IMR-90 (cell line): ENCODE results near the gene RASSF5. TPM values are rescaled to one million over a fixed set of nuclear protein-coding genes. Genes with fewer than 3 reads are reported as not detected.

Source experiments
- ATAC-seq: fragments of 200-7000 bp; cut with Tn5 transposase; 2 replicates; pipeline ENCODE4 v1.9.1; 2020; ENCODE audit warnings: low read depth, mild to moderate bottlenecking, moderate library complexity
- BruUV-seq: library from RNA; stranded (reverse); fragments of 400-500 nt; replicated peaks from 2 replicates; lab custom pipeline; 2021; lab: Mats Ljungman, UMichigan
- CTCF ChIA-PET: fragments of 300-600 bp; formaldehyde crosslinking; extraction: SDS; loops from one replicate; lab custom pipeline; 2021; ENCODE audit warnings: antibody characterized with exemption; lab: Yijun Ruan, JAX
- POLR2A ChIA-PET: fragments of 300-600 bp; sonication (Branson Sonifier 250); formaldehyde crosslinking; loops from one replicate; lab custom pipeline; 2022; ENCODE audit warnings: antibody characterized with exemption; ENCODE audit not compliant: unreplicated experiment; lab: Charles Lee
- DNase-seq: peaks from one replicate; pipeline ENCODE4 v3.0.0; 2013
- H2AFZ ChIP-seq: replicated peaks from 2 replicates; pipeline ENCODE3; 2013; ENCODE audit warnings: low read length, mild to moderate bottlenecking; ENCODE audit not compliant: poor library complexity
- H2AK5ac ChIP-seq: 2 replicates; pipeline ENCODE4 v1.6.1; 2013; ENCODE audit warnings: low read depth, low read length, inconsistent platforms
- H2AK9ac ChIP-seq: replicated peaks from 2 replicates; pipeline ENCODE3; 2013; ENCODE audit warnings: mild to moderate bottlenecking, low read depth, low read length, moderate library complexity; ENCODE audit not compliant: poor library complexity
- H2BK120ac ChIP-seq: 2 replicates; pipeline ENCODE4 v1.6.1; 2013; ENCODE audit warnings: low read depth, low read length, inconsistent platforms
- H2BK15ac ChIP-seq: 3 replicates; pipeline ENCODE4 v1.6.1; 2013; ENCODE audit warnings: low read depth, low read length, inconsistent platforms
- H2BK20ac ChIP-seq: 2 replicates; pipeline ENCODE4 v1.6.1; 2013; ENCODE audit warnings: low read depth, mild to moderate bottlenecking, inconsistent platforms, low read length, moderate library complexity
- H2BK5ac ChIP-seq: 2 replicates; pipeline ENCODE4 v1.6.1; 2013; ENCODE audit warnings: mild to moderate bottlenecking, low read depth, low read length, inconsistent platforms; ENCODE audit not compliant: poor library complexity, severe bottlenecking
- H3K14ac ChIP-seq: replicated peaks from 2 replicates; pipeline ENCODE4 v1.6.1; 2013; ENCODE audit warnings: low read depth, low read length, inconsistent platforms
- H3K18ac ChIP-seq: 2 replicates; pipeline ENCODE4 v1.6.1; 2013; ENCODE audit warnings: low read depth, low read length, control low read depth
- H3K23ac ChIP-seq: 2 replicates; pipeline ENCODE4 v1.6.1; 2013; ENCODE audit warnings: low read depth, low read length, inconsistent platforms
- H3K27ac ChIP-seq: 2 replicates; pipeline ENCODE4 v1.5.1; 2013; ENCODE audit warnings: mild to moderate bottlenecking, control low read depth, low read length; ENCODE audit not compliant: insufficient read depth
- H3K27me3 ChIP-seq: 2 replicates; pipeline ENCODE4 v1.6.1; 2013; ENCODE audit warnings: low read length; ENCODE audit not compliant: control insufficient read depth, insufficient read depth
- H3K36me3 ChIP-seq: 2 replicates; pipeline ENCODE4 v1.6.1; 2013; ENCODE audit warnings: low read length, mixed read lengths; ENCODE audit not compliant: control insufficient read depth, insufficient read depth
- H3K4ac ChIP-seq: 2 replicates; pipeline ENCODE4 v1.6.1; 2013; ENCODE audit warnings: low read depth, low read length, inconsistent platforms
- H3K4me1 ChIP-seq: 2 replicates; pipeline ENCODE4 v1.6.1; 2013; ENCODE audit warnings: low read length, mixed read lengths; ENCODE audit not compliant: control insufficient read depth, insufficient read depth
- H3K4me2 ChIP-seq: 2 replicates; pipeline ENCODE4 v1.6.1; 2013; ENCODE audit warnings: low read depth, mild to moderate bottlenecking, control low read depth, low read length, moderate library complexity
- H3K4me3 ChIP-seq: 2 replicates; pipeline ENCODE4 v1.5.1; 2013; ENCODE audit warnings: low read depth, mild to moderate bottlenecking, control low read depth, low read length, moderate library complexity; ENCODE audit not compliant: insufficient read depth
- H3K56ac ChIP-seq: 2 replicates; pipeline ENCODE4 v1.6.1; 2013; ENCODE audit warnings: low read length, inconsistent platforms; ENCODE audit not compliant: insufficient read depth; ENCODE audit errors: extremely low read depth
- H3K79me1 ChIP-seq, 2 experiments: 2 replicates each; pipeline ENCODE4 v1.6.1; 2013; ENCODE audit warnings: low read length in 2 of 2, inconsistent platforms in 1 of 2, low read depth in 1 of 2
- H3K9ac ChIP-seq: 2 replicates; pipeline ENCODE4 v1.6.1; 2013; ENCODE audit warnings: low read depth, low read length, control low read depth
- H3K9me1 ChIP-seq: 2 replicates; pipeline ENCODE4 v1.6.1; 2013; ENCODE audit warnings: low read length, inconsistent platforms; ENCODE audit not compliant: insufficient read depth
- H3K9me3 ChIP-seq: 2 replicates; pipeline ENCODE4 v1.6.1; 2013; ENCODE audit warnings: low read length; ENCODE audit not compliant: control insufficient read depth, insufficient read depth
- H4K20me1 ChIP-seq: 2 replicates; pipeline ENCODE4 v1.6.1; 2013; ENCODE audit warnings: low read length, inconsistent platforms; ENCODE audit not compliant: insufficient read depth
- H4K5ac ChIP-seq: 2 replicates; pipeline ENCODE4 v1.6.1; 2013; ENCODE audit warnings: mild to moderate bottlenecking, low read depth, low read length, control low read depth
- H4K8ac ChIP-seq, 2 experiments: 2 replicates each; pipeline ENCODE4 v1.6.1; 2013; ENCODE audit warnings: low read depth in 2 of 2, low read length in 2 of 2, control low read depth in 1 of 2, inconsistent platforms in 1 of 2
- H4K91ac ChIP-seq: 2 replicates; pipeline ENCODE4 v1.6.1; 2013; ENCODE audit warnings: low read depth, low read length, inconsistent platforms; ENCODE audit not compliant: insufficient read depth
- BHLHE40 ChIP-seq: fragments of 150-350 bp; IDR thresholded peaks from 2 replicates; pipeline ENCODE4 v1.6.1; 2016; ENCODE audit warnings: mild to moderate bottlenecking, low read depth, low read length
- CEBPB ChIP-seq: IDR thresholded peaks from 2 replicates; pipeline ENCODE4 v1.6.1; 2012; ENCODE audit warnings: low read depth, low read length, improper control_type of control experiment
- FOS ChIP-seq: fragments of 150-350 bp; IDR thresholded peaks from 2 replicates; pipeline ENCODE4 v1.6.1; 2016; ENCODE audit warnings: low read depth, low read length
- MAFK ChIP-seq: IDR thresholded peaks from 2 replicates; pipeline ENCODE4 v1.6.1; 2012; ENCODE audit warnings: low read depth, low read length, improper control_type of control experiment
- MAZ ChIP-seq: IDR thresholded peaks from 2 replicates; pipeline ENCODE4 v1.6.1; 2012; ENCODE audit warnings: low read depth, mild to moderate bottlenecking, low read length, improper control_type of control experiment, moderate library complexity, borderline replicate concordance
- MXI1 ChIP-seq: IDR thresholded peaks from 2 replicates; pipeline ENCODE4 v1.6.1; 2012; ENCODE audit warnings: low read depth, mild to moderate bottlenecking, low read length, moderate library complexity, borderline replicate concordance
- NFE2L2 ChIP-seq: fragments of 150-350 bp; IDR thresholded peaks from 2 replicates; pipeline ENCODE4 v1.6.1; 2016; ENCODE audit warnings: low read depth, mild to moderate bottlenecking, low read length
- POLR2A ChIP-seq: IDR thresholded peaks from 2 replicates; pipeline ENCODE4 v1.6.1; 2012; ENCODE audit warnings: mild to moderate bottlenecking, low read depth, low read length
- RAD21 ChIP-seq: IDR thresholded peaks from 2 replicates; pipeline ENCODE4 v1.6.1; 2012; ENCODE audit warnings: low read length, improper control_type of control experiment
- RCOR1 ChIP-seq: IDR thresholded peaks from 2 replicates; pipeline ENCODE4 v1.6.1; 2012; ENCODE audit warnings: mild to moderate bottlenecking, low read length, improper control_type of control experiment; ENCODE audit not compliant: insufficient replicate concordance
- RFX5 ChIP-seq: IDR thresholded peaks from 2 replicates; pipeline ENCODE4 v1.8.0; 2012; ENCODE audit warnings: low read depth, mild to moderate bottlenecking, low read length, moderate library complexity
- SMC3 ChIP-seq: fragments of 150-350 bp; IDR thresholded peaks from 2 replicates; pipeline ENCODE4 v1.6.1; 2016; ENCODE audit warnings: low read depth, mild to moderate bottlenecking, antibody characterized with exemption, low read length, moderate library complexity
- WGBS, 2 experiments: methylation state at CpG; one replicate each; pipeline versions ENCODE4 v1.1.5 to v1.1.7; 2013; ENCODE audit warnings: missing lambda C conversion rate in 2 of 2; ENCODE audit not compliant: insufficient read length in 1 of 2; ENCODE audit errors: extremely low coverage in 2 of 2; 5-methylcytosine and 5-hydroxymethylcytosine counted together
- dilution Hi-C: fragments of 300-500 bp; cut with HindIII; formaldehyde crosslinking; loops from one replicate; pipeline ENCODE4 v1.14.3; 2018; ENCODE audit warnings: low sequenced_read_pairs; ENCODE audit not compliant: unreplicated experiment
- in situ Hi-C: fragments of 300-500 bp; cut with MboI; formaldehyde crosslinking; loops from 3 replicates; pipeline ENCODE4 v1.14.3; 2019; ENCODE audit warnings: low sequenced_read_pairs, inconsistent platforms, mixed read lengths
- intact Hi-C: fragments of 100-400 bp; cut with micrococcal nuclease; formaldehyde crosslinking; loops from 2 replicates; pipeline ENCODE4 v1.10.0; 2022
- polyA plus RNA-seq, 3 experiments: library from polyadenylated mRNA; depleted of rRNA; stranded (reverse); fragments of >200 nt; gene quantifications; 2 replicates each; pipeline ENCODE4 v1.2.3, GENCODE V29; 2012; ENCODE audit warnings: low replicate concordance in 1 of 3
- total RNA-seq: library from RNA; depleted of rRNA; stranded (reverse); fragments of >200 nt; gene quantifications from 2 replicates; pipeline ENCODE4 v1.2.3, GENCODE V29; 2012
- TF ChIP-seq, protein P1 (sequence below): fragments of 150-350 bp; IDR thresholded peaks from 2 replicates; pipeline ENCODE4 v1.6.1; 2017; ENCODE audit warnings: mild to moderate bottlenecking, antibody characterized with exemption, low read length, low read depth
- TF ChIP-seq, protein P2 (sequence below): conservative IDR thresholded peaks from 2 replicates; pipeline ENCODE4 v1.5.1; 2012; ENCODE audit warnings: mild to moderate bottlenecking, low read depth, low read length, improper control_type of control experiment

The RASSF5 gene
- total and polyA plus RNA-seq, 2 of the 4 experiments (the other 2 are of a cell fraction), result 0.18 to 1.1 TPM

DNA sequence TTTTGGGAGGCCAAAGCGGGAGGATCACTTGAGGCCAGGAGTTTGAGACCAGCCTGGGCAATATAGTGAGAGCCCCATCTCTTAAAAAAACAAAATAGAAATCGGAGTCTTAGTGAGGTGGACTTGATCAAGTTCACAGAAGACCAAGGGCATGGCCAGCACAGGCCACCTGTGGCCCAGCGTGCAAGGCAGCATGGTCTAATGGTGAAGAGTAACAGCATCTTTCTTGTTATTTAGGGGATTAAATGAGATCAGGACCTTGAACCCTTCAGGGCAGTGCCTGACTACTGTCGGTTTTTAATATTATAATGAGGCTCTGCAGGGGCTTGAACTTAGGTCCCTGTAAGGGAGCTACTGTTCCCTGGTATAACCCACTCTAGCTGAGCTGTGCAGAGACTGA, 66.4 kb downstream of the RASSF5 start:
- Histone ChIP-seq H3K14ac (no peak overlapping the region), H4K5ac (no peak overlapping the region), H3K56ac (no peak overlapping the region), H3K9me1 (0 out of 2 replicates have a peak, but pooled peaks cover 5% of the 10 kb centered on the region), H3K23ac (no peak overlapping the region), H2BK120ac (no peak overlapping the region), H2BK15ac (no peak overlapping the region), H3K18ac (no peak overlapping the region), H3K79me1 (no peaks in the 10 kb centered on the region), H3K27ac (no peak overlapping the region), H3K9ac (no peak overlapping the region), H3K36me3 (no peaks in the 10 kb centered on the region), H3K4me3 (no peak overlapping the region), H4K8ac (no peak overlapping the region), H3K4me1 (peaks cover 1% of the 10 kb centered on the region; the same call in 1 of the 2 replicates), H4K91ac (no peak overlapping the region), H4K20me1 (peaks cover 2% of the 10 kb centered on the region; the same call in 1 of the 2 replicates), H2AK9ac (no peak overlapping the region), H2AK5ac (no peak overlapping the region), H2BK5ac (no peak overlapping the region), H3K9me3 (no peaks in the 10 kb centered on the region), H3K4ac (no peak overlapping the region), H3K4me2 (no peak overlapping the region), H3K27me3 (no peaks in the 10 kb centered on the region; the same call in 1 of the 2 replicates), H2BK20ac (no peak overlapping the region), H2AFZ (peak overlapping the region; percentile 9)
- in situ Hi-C loops (no loop called here), dilution Hi-C loops (no loop called here), intact Hi-C loops (no loop called here)
- DNase-seq, result no peak
- CTCF ChIA-PET, result interaction anchor here (0.9 kb wide), 1 partner anchor 12 kb away, joined by 3 read pairs; no protein-coding TSS in a partner anchor
- TF ChIP-seq MXI1, result no peak
- TF ChIP-seq, protein P1, sequence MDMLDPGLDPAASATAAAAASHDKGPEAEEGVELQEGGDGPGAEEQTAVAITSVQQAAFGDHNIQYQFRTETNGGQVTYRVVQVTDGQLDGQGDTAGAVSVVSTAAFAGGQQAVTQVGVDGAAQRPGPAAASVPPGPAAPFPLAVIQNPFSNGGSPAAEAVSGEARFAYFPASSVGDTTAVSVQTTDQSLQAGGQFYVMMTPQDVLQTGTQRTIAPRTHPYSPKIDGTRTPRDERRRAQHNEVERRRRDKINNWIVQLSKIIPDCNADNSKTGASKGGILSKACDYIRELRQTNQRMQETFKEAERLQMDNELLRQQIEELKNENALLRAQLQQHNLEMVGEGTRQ, result no peak
- TF ChIP-seq RCOR1, result no peak
- no peak for TF ChIP-seq FOS
- no peak for TF ChIP-seq POLR2A
- TF ChIP-seq CEBPB, result no peak
- no peak for TF ChIP-seq RAD21
- TF ChIP-seq RFX5, result no peak
- no peak for TF ChIP-seq SMC3
- TF ChIP-seq BHLHE40, result no peak
- TF ChIP-seq NFE2L2, result no peak
- no peak for TF ChIP-seq MAFK
- TF ChIP-seq MAZ, result no peak
- TF ChIP-seq, protein P2, sequence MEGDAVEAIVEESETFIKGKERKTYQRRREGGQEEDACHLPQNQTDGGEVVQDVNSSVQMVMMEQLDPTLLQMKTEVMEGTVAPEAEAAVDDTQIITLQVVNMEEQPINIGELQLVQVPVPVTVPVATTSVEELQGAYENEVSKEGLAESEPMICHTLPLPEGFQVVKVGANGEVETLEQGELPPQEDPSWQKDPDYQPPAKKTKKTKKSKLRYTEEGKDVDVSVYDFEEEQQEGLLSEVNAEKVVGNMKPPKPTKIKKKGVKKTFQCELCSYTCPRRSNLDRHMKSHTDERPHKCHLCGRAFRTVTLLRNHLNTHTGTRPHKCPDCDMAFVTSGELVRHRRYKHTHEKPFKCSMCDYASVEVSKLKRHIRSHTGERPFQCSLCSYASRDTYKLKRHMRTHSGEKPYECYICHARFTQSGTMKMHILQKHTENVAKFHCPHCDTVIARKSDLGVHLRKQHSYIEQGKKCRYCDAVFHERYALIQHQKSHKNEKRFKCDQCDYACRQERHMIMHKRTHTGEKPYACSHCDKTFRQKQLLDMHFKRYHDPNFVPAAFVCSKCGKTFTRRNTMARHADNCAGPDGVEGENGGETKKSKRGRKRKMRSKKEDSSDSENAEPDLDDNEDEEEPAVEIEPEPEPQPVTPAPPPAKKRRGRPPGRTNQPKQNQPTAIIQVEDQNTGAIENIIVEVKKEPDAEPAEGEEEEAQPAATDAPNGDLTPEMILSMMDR, result no peak
- no TSS peak for BruUV-seq
- 70% methylated on average over 2 of the region's 4 CpGs; no CpG with 5 or more reads in 1 of the 2 experiments for WGBS, 2 experiments
- POLR2A ChIA-PET, result no interaction called here
- no peak for ATAC-seq
